ENCODE measurements around the gene RAB27A.
"Not testable (repeated sequence)": the region's sequence is repeated elsewhere in the genome, so short reads cannot be mapped to it uniquely, and the experiment has no call there.

Gene RAB27A

GRCh38 chr15:55249885-55250284 lies 39.7 kb downstream of the RAB27A start:
- DNase-seq = not testable (repeated sequence)

GRCh38 chr15:55248895-55249294 lies 40.7 kb downstream of the RAB27A start:
- DNase-seq = no peak

- DNase-seq = no peak
Observed at GRCh38 chr15:55247766-55248427, 41.7 kb downstream of the RAB27A start.

GRCh38 chr15:55247311-55247710 lies 42.3 kb downstream of the RAB27A start:
- no peak for DNase-seq

- DNase-seq = no peak
Observed at GRCh38 chr15:55246567-55246966, 43.0 kb downstream of the RAB27A start.

GRCh38 chr15:55245059-55245458 lies 44.6 kb downstream of the RAB27A start:
- no peak for DNase-seq

GRCh38 chr15:55241891-55242290 lies 47.7 kb downstream of the RAB27A start:
- no peak for DNase-seq

GRCh38 chr15:55241186-55241585 lies 48.4 kb downstream of the RAB27A start:
- no peak for DNase-seq

GRCh38 chr15:55240125-55240760 lies 49.4 kb downstream of the RAB27A start:
- DNase-seq = no peak

GRCh38 chr15:55239440-55240124 lies 50.0 kb downstream of the RAB27A start:
- DNase-seq = no peak

GRCh38 chr15:55238877-55239276 lies 50.7 kb downstream of the RAB27A start:
- no peak for DNase-seq

- DNase-seq = no peak
Observed at GRCh38 chr15:55237219-55238130, 52.1 kb downstream of the RAB27A start.

GRCh38 chr15:55235546-55236036 lies 54.0 kb downstream of the RAB27A start:
- no peak for DNase-seq

- no peak for DNase-seq
Observed at GRCh38 chr15:55234800-55235104, 54.9 kb downstream of the RAB27A start.

GRCh38 chr15:55234104-55234799 lies 55.4 kb downstream of the RAB27A start:
- no peak for DNase-seq

- no peak for DNase-seq
Observed at GRCh38 chr15:55231455-55231854, 58.2 kb downstream of the RAB27A start.

GRCh38 chr15:55230953-55231352 lies 58.7 kb downstream of the RAB27A start:
- DNase-seq = no peak

- no peak for DNase-seq
Observed at GRCh38 chr15:55230051-55230670, 59.5 kb downstream of the RAB27A start.

GRCh38 chr15:55226127-55226526 lies 63.5 kb downstream of the RAB27A start:
- no peak for DNase-seq

- no peak for DNase-seq
Observed at GRCh38 chr15:55224892-55225291, 64.7 kb downstream of the RAB27A start.

- DNase-seq = no peak
Observed at GRCh38 chr15:55222588-55222987, 67.0 kb downstream of the RAB27A start.
